HL-60 (cell line): ENCODE data around the gene HNF4A.

Source experiments
- GABPA ChIP-seq: IDR thresholded peaks from 2 replicates; pipeline ENCODE4 v1.6.1; 2012; ENCODE audit warnings: low read depth
- POLR2AphosphoS5 ChIP-seq: IDR thresholded peaks from 2 replicates; pipeline ENCODE4 v1.6.1; 2012; ENCODE audit warnings: low read depth
- TF ChIP-seq, protein P1 (sequence below): IDR thresholded peaks from one replicate; pipeline ENCODE4 v1.5.1; 2011; ENCODE audit warnings: low read length, control low read depth, inconsistent platforms; ENCODE audit not compliant: insufficient read depth
- TF ChIP-seq, protein P2 (sequence below): IDR thresholded peaks from 2 replicates; pipeline ENCODE4 v1.6.1; 2012; ENCODE audit warnings: low read depth; ENCODE audit not compliant: insufficient replicate concordance

DNA sequence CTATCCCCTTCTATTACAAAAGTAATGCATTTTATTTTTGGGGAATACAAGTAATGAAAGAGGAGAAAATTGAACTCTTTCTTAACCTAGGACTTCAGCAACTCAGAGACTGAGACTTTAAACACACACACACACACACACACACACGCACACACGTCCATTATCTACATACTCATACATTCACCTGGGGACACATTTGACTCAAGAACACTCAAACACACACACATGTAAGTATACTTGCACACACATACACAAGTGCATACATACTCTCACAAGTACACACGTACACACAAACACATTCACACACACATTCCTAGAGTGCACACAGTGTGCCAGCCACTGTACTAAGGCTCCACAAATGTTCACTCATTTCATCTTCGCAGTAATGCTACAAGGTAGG lies 20.8 kb upstream of the HNF4A start:
- TF ChIP-seq, protein P1, sequence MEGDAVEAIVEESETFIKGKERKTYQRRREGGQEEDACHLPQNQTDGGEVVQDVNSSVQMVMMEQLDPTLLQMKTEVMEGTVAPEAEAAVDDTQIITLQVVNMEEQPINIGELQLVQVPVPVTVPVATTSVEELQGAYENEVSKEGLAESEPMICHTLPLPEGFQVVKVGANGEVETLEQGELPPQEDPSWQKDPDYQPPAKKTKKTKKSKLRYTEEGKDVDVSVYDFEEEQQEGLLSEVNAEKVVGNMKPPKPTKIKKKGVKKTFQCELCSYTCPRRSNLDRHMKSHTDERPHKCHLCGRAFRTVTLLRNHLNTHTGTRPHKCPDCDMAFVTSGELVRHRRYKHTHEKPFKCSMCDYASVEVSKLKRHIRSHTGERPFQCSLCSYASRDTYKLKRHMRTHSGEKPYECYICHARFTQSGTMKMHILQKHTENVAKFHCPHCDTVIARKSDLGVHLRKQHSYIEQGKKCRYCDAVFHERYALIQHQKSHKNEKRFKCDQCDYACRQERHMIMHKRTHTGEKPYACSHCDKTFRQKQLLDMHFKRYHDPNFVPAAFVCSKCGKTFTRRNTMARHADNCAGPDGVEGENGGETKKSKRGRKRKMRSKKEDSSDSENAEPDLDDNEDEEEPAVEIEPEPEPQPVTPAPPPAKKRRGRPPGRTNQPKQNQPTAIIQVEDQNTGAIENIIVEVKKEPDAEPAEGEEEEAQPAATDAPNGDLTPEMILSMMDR, result no peak
- TF ChIP-seq GABPA (no peak), POLR2AphosphoS5 (no peak)
- TF ChIP-seq, protein P2, sequence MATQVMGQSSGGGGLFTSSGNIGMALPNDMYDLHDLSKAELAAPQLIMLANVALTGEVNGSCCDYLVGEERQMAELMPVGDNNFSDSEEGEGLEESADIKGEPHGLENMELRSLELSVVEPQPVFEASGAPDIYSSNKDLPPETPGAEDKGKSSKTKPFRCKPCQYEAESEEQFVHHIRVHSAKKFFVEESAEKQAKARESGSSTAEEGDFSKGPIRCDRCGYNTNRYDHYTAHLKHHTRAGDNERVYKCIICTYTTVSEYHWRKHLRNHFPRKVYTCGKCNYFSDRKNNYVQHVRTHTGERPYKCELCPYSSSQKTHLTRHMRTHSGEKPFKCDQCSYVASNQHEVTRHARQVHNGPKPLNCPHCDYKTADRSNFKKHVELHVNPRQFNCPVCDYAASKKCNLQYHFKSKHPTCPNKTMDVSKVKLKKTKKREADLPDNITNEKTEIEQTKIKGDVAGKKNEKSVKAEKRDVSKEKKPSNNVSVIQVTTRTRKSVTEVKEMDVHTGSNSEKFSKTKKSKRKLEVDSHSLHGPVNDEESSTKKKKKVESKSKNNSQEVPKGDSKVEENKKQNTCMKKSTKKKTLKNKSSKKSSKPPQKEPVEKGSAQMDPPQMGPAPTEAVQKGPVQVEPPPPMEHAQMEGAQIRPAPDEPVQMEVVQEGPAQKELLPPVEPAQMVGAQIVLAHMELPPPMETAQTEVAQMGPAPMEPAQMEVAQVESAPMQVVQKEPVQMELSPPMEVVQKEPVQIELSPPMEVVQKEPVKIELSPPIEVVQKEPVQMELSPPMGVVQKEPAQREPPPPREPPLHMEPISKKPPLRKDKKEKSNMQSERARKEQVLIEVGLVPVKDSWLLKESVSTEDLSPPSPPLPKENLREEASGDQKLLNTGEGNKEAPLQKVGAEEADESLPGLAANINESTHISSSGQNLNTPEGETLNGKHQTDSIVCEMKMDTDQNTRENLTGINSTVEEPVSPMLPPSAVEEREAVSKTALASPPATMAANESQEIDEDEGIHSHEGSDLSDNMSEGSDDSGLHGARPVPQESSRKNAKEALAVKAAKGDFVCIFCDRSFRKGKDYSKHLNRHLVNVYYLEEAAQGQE, result no peak
